Measurements from ENCODE around the gene DCANP1.
A peak's percentile ranks its signal among the peaks of the same experiment; 100 is the strongest.

The DCANP1 gene

DNA sequence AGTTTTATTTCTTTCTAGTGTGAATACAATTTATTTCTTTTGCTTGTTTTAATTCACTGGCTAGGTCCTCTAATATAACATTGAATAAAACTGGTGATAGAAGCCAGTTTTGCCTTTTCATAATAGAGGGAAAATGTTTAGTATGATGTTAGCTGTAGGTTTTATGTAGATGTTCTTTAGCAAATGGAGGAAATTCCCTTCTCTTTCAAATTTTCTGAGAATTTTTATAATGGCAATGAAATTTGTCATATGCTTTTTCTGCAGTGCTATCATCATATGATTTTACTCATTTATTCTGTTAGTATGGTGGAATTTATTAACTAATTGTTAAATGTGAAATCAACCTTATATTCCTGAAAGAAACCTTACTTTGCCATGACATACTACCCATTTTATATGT lies 30.1 kb downstream of the DCANP1 start:
- no peak for DNase-seq

DNA sequence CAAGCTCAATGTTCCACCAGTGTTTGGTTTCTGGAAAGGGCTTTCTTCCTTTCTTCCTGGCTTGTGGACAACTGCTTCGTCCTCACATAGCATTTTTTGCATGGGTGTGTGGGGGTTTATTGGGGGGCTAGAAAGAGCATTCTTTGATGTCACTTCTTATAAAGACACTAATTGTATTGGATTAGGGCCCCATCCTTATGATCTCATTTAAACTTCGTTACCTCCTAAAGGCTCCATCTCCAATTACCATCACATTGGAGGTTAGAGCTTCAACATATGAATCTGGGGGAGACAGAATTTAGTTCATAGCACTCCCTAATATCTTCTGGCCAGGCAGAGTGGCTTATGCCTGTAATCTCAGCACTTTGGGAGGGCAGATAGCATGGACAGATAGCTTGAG lies 42.1 kb downstream of the DCANP1 start:
- no peak for DNase-seq

DNA sequence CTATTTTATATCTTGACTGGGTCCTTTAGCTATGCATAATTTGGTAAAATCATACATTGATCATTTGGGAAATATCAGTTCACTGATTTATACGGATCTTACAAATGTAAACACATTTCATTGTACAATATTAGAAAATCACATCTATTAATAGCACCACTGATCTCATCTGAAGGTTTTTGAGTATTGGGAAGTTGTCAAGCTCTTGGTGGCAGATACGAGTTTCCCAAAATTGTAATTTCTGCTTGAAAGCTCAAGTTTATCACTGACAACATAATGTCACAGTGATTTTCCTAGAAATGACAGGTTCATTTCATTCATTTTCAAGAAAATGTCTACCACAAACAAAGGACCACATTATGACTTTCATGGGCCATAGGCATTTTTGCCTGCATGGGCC lies 45.1 kb downstream of the DCANP1 start:
- no peak for DNase-seq

DNA sequence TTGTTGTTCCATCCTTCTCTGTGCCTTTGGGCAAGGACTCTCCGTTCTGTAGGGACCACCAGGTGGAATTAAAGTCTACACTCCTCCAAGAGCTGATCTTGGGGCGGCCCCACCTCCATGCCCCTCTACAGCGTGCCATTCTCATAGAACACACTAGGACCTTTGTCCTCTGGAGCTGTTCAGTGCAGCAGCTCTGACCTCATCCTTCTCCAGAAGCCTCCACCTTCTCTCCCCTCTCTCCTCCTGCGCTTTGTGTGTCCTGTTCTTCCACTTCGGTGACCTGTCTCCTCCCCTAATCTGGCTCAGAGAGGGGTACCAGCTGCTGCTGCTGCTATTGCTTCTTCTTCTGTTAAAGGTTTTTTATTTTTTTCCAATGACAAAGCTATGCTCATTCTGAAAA lies 46.3 kb downstream of the DCANP1 start:
- DNase-seq, result no peak

DNA sequence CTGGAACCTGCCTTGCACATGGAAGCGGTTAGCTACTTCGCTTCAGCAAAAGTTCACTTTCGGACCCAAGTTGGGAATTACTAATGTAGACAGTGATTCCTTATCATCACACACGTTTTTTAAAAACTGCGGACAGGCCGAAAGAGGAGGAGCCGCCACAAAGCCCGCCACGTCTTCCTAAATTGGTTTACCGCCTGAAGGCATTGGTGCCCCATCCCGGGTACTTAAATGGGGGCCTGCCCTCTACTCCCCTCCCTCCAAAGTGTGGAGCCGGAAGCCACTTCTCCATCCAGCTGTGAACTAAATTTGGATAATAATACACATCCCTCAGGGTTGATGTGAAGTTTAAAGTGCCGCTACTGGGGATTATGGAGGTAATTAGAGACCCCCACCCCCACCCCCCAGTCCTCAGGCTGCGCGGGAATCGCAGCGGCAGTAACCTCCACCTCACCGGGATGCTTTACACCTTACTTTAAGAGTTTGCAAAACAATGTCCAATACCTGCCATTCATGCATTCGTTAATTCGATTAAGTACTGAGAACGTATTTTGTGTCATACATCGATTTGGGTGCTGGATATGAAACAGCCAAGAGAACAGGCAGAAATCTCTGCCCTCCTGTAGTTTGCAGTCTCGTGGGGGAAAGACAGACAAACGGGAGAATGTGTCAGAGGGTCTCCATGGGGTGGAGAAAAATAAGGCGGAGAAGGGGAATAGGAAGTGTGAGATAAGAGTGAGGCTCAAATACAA lies 47.2 kb downstream of the DCANP1 start:
- no peak for DNase-seq

DNA sequence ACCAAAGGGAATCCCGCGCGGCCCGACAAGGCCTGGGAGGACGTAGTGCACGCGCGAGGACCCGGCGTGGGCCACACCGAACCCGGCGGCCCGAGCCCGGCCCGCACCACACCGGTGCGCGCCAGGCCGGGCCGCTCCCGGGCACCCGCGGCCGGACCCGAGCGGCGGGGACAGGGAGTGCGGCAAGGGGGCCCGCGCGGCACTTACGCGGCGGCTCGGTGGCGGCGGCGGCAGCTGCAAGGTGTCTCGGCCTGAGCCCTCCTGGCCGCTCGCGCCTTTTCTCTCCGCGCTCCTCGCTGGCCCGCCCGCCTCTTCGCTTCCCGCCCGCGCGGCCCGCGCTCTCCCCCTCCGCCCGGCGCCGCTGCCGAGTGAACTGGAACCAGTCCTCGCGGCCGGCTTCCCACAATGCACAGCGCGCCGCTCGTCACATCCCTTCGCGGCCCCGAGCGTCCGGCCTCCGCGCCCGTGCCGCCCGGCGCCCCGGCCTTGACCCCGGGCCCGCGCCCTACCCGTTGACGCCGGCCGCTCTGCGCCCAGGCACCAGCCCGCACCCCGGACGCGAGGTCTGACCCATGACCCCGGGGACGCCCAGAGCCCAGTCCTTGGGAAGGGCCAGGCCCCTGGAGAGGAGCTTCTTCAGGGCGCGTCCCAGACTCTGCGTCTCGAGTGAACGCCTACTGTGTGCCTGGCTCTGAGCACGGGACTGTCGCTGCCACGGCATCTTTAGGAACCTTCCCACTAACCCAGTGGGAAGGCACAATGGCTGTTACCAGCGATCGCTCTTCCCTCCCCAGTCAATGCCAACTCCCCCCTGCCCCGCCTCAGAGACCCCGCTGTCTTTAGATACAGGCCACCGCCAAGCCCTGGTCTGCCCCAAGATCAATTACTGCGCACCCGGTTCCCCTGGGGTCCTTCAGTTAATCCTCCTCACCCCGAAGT lies 48.0 kb downstream of the DCANP1 start, which contains the start of gene MACROH2A1:
Gene MACROH2A1 (minus strand): TSS at position 377 of the 939 bp plus-strand sequence. CDS start 10,138 bp downstream, outside the sequence.
- peak; percentile 73 to 76 for DNase-seq

DNA sequence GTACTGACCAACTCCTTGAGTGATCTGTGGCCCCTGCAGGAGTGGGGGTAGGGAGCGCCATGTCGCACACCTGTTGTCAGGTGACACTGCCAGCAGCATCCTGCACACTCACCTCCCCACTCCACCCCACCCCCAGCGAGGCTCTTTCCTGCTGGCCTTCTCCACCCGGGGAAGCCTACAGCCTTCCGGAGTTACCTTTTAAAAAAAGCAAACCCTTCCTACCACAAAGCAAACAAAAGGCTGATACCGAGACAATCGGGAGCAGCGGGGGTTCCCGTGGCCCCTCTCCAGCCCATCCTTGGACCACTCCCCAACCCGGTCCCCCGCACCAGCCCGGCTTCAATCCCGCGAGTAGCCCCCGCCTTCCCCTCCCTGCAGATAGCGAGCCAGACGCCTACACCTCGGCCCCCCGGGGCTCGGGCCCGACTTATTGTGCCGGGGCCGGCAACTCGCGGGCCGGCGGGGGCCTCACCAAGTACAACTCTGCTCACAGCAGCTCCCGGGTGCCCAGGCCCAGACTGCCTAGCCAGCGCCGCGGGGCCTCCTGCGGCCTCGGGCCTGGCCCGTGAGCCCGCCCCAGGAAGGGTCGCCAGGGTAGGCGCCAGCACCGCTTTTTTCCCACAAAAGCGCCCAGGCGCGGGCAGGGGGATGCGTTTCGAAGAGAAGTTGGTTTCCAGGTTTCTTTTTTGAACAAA lies 48.8 kb downstream of the DCANP1 start:
- peak; percentile 28 to 31 for DNase-seq

DNA sequence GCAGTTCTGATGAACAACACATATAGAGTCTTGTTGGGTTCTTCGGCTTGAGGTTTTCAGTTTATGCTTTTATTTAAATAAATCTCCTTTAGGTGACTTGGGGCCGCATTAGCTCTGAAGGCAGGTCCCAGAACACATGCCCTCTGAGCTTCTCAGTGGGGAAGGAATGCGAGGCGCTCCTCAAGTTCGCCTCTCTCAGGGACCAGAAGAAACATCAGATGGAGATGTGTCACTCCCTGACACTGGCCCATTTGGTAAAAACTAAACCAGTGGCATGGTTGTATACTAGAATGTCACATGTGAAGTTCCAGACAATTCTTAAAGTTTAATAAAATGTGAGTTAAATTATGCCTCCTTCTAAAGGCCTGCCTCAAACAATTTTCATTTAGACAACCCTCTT lies 50.1 kb downstream of the DCANP1 start:
- DNase-seq, result no peak

DNA sequence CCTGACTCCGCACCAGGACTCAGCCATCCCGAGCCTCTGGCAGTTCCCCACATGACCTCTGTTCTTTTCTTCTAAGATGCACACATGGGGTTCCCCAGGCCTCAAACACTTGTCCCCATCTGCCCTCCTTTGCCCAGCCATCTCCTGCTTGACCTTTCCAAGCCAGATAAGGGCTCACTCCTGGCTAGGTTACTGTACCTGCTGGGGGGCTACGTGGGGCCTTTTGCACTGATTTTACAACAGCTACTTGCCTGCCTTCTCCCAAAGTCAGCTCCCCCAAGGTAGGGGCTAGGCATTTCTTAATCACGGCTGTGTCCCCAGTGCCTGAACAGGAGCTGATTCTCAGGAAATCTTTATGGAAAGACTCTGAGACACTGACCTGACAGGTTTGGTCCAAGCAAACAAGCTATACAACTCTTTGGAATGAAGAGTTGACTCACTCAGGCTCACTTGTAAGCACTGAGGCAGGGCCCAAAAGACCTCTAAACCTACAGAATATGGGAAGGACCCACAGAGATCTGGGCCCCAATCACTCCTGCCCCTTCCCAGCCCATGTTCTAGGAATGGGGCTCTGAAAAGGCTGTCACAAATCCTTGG lies 50.6 kb downstream of the DCANP1 start:
- DNase-seq, result no peak

DNA sequence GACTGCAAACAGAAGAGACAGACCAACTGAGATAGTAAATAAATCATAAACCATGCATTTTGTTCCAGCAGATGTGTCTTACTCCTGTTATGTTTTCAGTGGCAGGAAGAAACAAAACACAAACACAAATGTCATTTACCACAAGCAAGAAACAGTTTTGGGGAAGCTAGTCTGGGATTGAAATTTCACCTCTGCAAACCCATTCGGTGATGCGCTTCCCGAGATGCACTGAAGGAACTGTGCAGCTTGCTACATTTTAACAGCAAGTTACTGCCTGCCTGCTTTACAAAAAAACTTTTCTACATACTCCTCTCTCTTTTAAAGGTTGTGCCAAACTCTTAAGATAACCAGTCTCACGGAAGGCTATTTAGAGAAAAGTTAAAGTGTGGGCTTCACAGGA lies 51.3 kb downstream of the DCANP1 start:
- DNase-seq, result no peak

DNA sequence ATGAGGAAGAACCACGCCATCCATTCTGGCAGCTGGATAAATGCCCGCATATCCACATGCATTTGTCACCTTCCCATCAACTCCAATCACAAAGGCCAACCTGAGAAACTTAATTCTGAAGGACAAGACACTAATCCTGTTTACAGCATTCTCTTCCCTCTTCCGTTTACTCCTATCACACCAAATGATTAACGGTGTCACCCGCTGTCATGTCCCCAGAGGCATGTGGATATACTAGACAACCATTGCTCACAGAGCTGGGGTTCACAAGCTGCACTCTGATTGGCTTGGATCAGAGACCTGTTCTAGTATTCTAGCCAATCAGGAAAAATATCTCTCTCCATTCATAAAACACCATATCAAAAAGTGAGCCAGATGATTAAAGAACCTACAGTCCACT lies 51.7 kb downstream of the DCANP1 start:
- no peak for DNase-seq

All from activated CD4-positive, alpha-beta T cell treated with anti-CD3 and anti-CD28 coated beads, Interleukin-2, amount 50 U/mL, for 4 hours (primary cell).